ENCODE data around the gene TM9SF3. TPM values are rescaled to one million over a fixed set of nuclear protein-coding genes. Genes with fewer than 3 reads are reported as not detected.

TM9SF3 gene
- total and polyA plus RNA-seq, 2 experiments from 2014 or later, result 141 to 186 TPM

DNA sequence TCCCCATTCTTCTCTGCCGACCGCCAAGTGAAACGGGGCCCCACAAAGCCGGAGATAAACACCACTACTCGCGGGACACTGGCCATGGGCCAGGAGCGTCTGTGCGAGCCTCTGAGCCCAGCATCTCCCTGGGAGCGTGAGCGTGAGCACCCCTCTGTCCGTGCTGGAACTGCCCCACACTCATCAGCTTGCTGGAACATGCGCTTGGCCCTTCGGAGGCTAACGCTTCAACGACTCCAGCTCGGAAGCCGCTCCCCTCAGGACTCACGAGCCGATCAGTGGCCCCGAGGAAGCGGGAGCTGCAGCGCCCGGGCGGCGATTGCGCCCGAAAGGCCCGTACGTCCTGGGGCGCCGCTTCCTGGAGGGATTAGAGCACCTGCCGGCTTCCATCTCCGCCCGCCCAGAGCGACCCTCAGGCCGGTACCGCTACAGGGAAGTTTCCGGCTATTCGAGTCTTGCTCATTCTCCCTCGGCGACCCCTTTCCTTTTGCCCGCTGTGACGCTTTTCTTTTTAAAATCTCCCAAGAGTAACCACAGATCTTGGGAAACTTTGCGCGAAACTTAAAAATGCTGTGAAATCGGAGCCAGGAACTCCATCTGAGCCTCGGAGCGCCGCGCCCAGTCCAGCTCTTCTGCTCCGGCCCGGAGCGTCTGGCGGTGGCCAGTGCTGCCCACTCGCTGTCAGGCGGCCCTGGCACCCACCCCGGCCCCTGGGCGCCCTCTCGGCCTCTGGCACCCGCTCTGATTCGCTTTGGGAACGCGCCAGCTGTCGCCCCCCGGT is 74.1 kb downstream of the TM9SF3 start:
- WGBS (ENCODE audit: low lambda C conversion rate, missing lambda C conversion rate), result 3% methylated on average over 64 of the region's 65 CpGs
- H3K4me1 ChIP-seq (ENCODE audit: insufficient read depth), result peaks cover 8% of the 10 kb centered on the region
- H3K4me2 ChIP-seq, result peak overlapping the region; percentile 99
- peaks cover 28% of the 10 kb centered on the region for H3K27me3 ChIP-seq
- no peaks in the 10 kb centered on the region for H4K20me1 ChIP-seq (ENCODE audit: insufficient read depth, poor library complexity, severe bottlenecking)
- no peaks in the 10 kb centered on the region for H3K36me3 ChIP-seq (replicated peaks; ENCODE audit: insufficient read depth, low read depth)
- H2AFZ ChIP-seq, result peak overlapping the region; percentile 43
- peak overlapping the region; percentile 57 for H3K4me3 ChIP-seq
- no peaks in the 10 kb centered on the region for H3K79me2 ChIP-seq
- TF ChIP-seq, protein P1, sequence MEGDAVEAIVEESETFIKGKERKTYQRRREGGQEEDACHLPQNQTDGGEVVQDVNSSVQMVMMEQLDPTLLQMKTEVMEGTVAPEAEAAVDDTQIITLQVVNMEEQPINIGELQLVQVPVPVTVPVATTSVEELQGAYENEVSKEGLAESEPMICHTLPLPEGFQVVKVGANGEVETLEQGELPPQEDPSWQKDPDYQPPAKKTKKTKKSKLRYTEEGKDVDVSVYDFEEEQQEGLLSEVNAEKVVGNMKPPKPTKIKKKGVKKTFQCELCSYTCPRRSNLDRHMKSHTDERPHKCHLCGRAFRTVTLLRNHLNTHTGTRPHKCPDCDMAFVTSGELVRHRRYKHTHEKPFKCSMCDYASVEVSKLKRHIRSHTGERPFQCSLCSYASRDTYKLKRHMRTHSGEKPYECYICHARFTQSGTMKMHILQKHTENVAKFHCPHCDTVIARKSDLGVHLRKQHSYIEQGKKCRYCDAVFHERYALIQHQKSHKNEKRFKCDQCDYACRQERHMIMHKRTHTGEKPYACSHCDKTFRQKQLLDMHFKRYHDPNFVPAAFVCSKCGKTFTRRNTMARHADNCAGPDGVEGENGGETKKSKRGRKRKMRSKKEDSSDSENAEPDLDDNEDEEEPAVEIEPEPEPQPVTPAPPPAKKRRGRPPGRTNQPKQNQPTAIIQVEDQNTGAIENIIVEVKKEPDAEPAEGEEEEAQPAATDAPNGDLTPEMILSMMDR (IDR thresholded peaks at IDR 0.05; ENCODE audit: poor library complexity), result no peak
- no peak for TF ChIP-seq EZH2phosphoT487 (IDR thresholded peaks at IDR 0.05; ENCODE audit: low read depth, severe bottlenecking, unreplicated experiment)
- no peak for TF ChIP-seq EZH2 (IDR thresholded peaks at IDR 0.05; ENCODE audit: borderline replicate concordance)
- H3K9me3 ChIP-seq (ENCODE audit: low read depth), result no peaks in the 10 kb centered on the region
- peak; percentile 58 for DNase-seq (ENCODE audit: low spot score)
- no peak overlapping the region for H3K27ac ChIP-seq
- H3K9me2 ChIP-seq (replicated peaks; ENCODE audit: insufficient read depth), result no peaks in the 10 kb centered on the region

GRCh38 chr10:96511044-96511945 is 75.5 kb downstream of the TM9SF3 start:
- Histone ChIP-seq H3K27me3 (peaks cover 28% of the 10 kb centered on the region), H4K20me1 (ENCODE audit: insufficient read depth, poor library complexity, severe bottlenecking) (no peaks in the 10 kb centered on the region), H3K4me1 (ENCODE audit: insufficient read depth) (peaks cover 8% of the 10 kb centered on the region), H3K79me2 (no peaks in the 10 kb centered on the region), H3K27ac (no peak overlapping the region), H3K4me2 (no peak overlapping the region), H3K36me3 (replicated peaks; ENCODE audit: insufficient read depth, low read depth) (no peaks in the 10 kb centered on the region), H3K9me3 (ENCODE audit: low read depth) (no peaks in the 10 kb centered on the region), H2AFZ (no peak overlapping the region), H3K9me2 (replicated peaks; ENCODE audit: insufficient read depth) (no peaks in the 10 kb centered on the region), H3K4me3 (no peak overlapping the region)
- 52% methylated on average over 7 of the region's 7 CpGs for WGBS (ENCODE audit: low lambda C conversion rate, missing lambda C conversion rate)
- peak; percentile 58 for DNase-seq (ENCODE audit: low spot score)
- TF ChIP-seq, protein P1 (IDR thresholded peaks at IDR 0.05; ENCODE audit: poor library complexity), result peak; percentile 57
- TF ChIP-seq EZH2 (IDR thresholded peaks at IDR 0.05; ENCODE audit: borderline replicate concordance), result no peak

DNA sequence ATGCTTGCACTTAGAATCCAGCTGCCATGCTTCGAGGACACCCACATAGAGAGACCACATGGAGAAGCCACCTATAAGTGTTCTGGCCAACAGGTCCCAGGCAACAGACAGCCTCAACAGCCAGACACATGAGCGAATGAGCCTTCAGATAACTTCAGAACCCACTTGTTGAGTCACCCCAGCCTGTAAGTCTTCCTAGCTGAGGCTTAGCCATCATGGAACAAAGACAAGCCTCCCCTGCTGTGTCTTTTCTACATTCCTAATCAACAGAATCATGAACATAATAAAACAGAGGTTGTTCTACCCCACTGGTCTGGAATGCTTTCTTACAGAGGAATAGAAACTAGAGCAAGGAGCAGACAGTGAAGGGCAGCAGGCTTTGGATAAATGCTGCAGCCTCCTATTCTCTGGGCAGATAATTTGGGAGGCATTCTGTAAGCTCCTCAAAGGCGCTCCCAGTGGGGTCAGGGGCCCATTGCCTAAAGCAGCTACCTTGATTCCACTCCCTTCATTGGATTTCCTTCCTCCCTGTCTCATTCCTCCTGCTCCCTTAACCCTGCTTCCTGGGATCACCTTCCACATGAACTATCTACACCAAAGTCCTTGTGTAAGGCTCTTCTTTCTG is 77.7 kb downstream of the TM9SF3 start:
- Histone ChIP-seq H2AFZ (no peak overlapping the region), H3K4me3 (no peak overlapping the region), H3K27ac (no peak overlapping the region), H3K4me1 (ENCODE audit: insufficient read depth) (peaks cover 3% of the 10 kb centered on the region), H3K4me2 (no peak overlapping the region), H4K20me1 (ENCODE audit: insufficient read depth, poor library complexity, severe bottlenecking) (no peaks in the 10 kb centered on the region), H3K9me2 (replicated peaks; ENCODE audit: insufficient read depth) (no peaks in the 10 kb centered on the region), H3K27me3 (peaks cover 28% of the 10 kb centered on the region), H3K9me3 (ENCODE audit: low read depth) (no peaks in the 10 kb centered on the region), H3K79me2 (no peaks in the 10 kb centered on the region), H3K36me3 (replicated peaks; ENCODE audit: insufficient read depth, low read depth) (no peaks in the 10 kb centered on the region)
- TF ChIP-seq EZH2 (IDR thresholded peaks at IDR 0.05; ENCODE audit: borderline replicate concordance), result no peak
- TF ChIP-seq, protein P1 (IDR thresholded peaks at IDR 0.05; ENCODE audit: poor library complexity), result no peak
- no peak for TF ChIP-seq EZH2phosphoT487 (IDR thresholded peaks at IDR 0.05; ENCODE audit: low read depth, severe bottlenecking, unreplicated experiment)
- 67% methylated on average over 3 of the region's 3 CpGs for WGBS (ENCODE audit: low lambda C conversion rate, missing lambda C conversion rate)
- DNase-seq (ENCODE audit: low spot score), result no peak
